Loucy (cell line): ENCODE data around the gene TLCD4.

Source experiments
- H2AFZ ChIP-seq: fragments of 200-600 bp; sonication (generic); 2 replicates; pipeline ENCODE4 v1.6.0; 2016; ENCODE audit warnings: antibody characterized with exemption, mild to moderate bottlenecking, low read length, moderate library complexity
- H3F3A ChIP-seq: fragments of 200-600 bp; 2 replicates; pipeline ENCODE4 v1.6.0; 2016; ENCODE audit warnings: antibody characterized with exemption, low read depth, mild to moderate bottlenecking
- H3K27me3 ChIP-seq: fragments of 200-600 bp; sonication (generic); 2 replicates; pipeline ENCODE4 v1.6.1; 2014; ENCODE audit warnings: low read length, mild to moderate bottlenecking; ENCODE audit not compliant: insufficient read depth, poor library complexity, severe bottlenecking
- H3K36me3 ChIP-seq: fragments of 200-600 bp; sonication (generic); 2 replicates; pipeline ENCODE4 v1.6.1; 2016; ENCODE audit warnings: low read length; ENCODE audit not compliant: insufficient read depth
- H3K4me1 ChIP-seq: fragments of 200-600 bp; sonication (generic); 2 replicates; pipeline ENCODE4 v1.5.1; 2014; ENCODE audit warnings: low read length, mild to moderate bottlenecking; ENCODE audit not compliant: insufficient read depth, poor library complexity, severe bottlenecking
- H3K4me2 ChIP-seq: fragments of 200-600 bp; sonication (generic); 2 replicates; pipeline ENCODE4 v1.6.0; 2014; ENCODE audit warnings: antibody characterized with exemption, low read length, low read depth, mild to moderate bottlenecking; ENCODE audit not compliant: poor library complexity, severe bottlenecking
- H3K4me3 ChIP-seq: fragments of 200-600 bp; sonication (generic); 2 replicates; pipeline ENCODE4 v1.5.1; 2014; ENCODE audit warnings: low read length, mild to moderate bottlenecking, mixed read lengths; ENCODE audit not compliant: poor library complexity, severe bottlenecking
- H3K79me2 ChIP-seq: fragments of 200-600 bp; sonication (generic); 2 replicates; pipeline ENCODE4 v1.6.1; 2014; ENCODE audit warnings: low read length; ENCODE audit not compliant: insufficient read depth
- H3K9ac ChIP-seq: fragments of 200-600 bp; sonication (generic); 2 replicates; pipeline ENCODE4 v1.6.0; 2014; ENCODE audit warnings: mild to moderate bottlenecking, low read depth, low read length, moderate library complexity; ENCODE audit not compliant: poor library complexity, severe bottlenecking
- H3K9me2 ChIP-seq: fragments of 200-600 bp; sonication (generic); replicated peaks from 2 replicates; pipeline ENCODE4 v1.6.1; 2016; ENCODE audit warnings: low read depth, low read length, mixed read lengths
- H3K9me3 ChIP-seq: fragments of 200-600 bp; sonication (generic); 2 replicates; pipeline ENCODE4 v1.6.1; 2014; ENCODE audit warnings: mild to moderate bottlenecking, antibody characterized with exemption, low read length, low read depth; ENCODE audit not compliant: insufficient read depth
- H4K20me1 ChIP-seq: fragments of 200-600 bp; sonication (generic); 2 replicates; pipeline ENCODE4 v1.6.0; 2014; ENCODE audit warnings: antibody characterized with exemption, low read length, mild to moderate bottlenecking; ENCODE audit not compliant: insufficient read depth, poor library complexity, severe bottlenecking
- EZH2phosphoT487 ChIP-seq: fragments of 200-600 bp; IDR thresholded peaks from 2 replicates; pipeline ENCODE4 v1.6.1; 2018; ENCODE audit warnings: antibody characterized with exemption, mild to moderate bottlenecking, moderate library complexity, borderline replicate concordance
- TF ChIP-seq, protein P1 (sequence below): fragments of 200-600 bp; sonication (generic); conservative IDR thresholded peaks from 2 replicates; pipeline ENCODE4 v1.5.1; 2014; ENCODE audit warnings: mild to moderate bottlenecking, antibody characterized with exemption, low read length

TLCD4 gene

DNA sequence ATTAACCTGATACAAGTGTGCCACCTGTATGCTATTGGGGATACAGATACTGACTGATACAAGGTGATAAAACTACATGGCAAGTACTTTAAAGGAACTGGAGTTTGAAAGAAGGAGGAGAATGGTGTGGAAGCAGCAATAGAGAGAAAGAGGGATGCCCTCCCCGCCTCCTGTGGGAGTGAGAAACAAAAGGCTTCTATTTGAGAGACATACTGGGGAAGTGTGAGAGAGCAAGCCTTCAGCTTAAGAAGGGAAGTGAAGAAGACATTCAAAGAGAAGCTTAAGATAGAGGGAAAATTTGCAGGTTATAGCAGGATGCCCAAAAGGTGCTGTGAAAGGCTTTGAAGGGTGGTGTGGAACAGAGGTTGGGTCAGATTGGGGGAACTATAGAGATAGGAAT is 36.7 kb upstream of the TLCD4 start:
- no peaks in the 10 kb centered on the region for H3K4me1 ChIP-seq
- H3K27me3 ChIP-seq = peaks cover 21% of the 10 kb centered on the region
- H3K4me3 ChIP-seq = no peak overlapping the region
- H4K20me1 ChIP-seq = no peaks in the 10 kb centered on the region
- no peaks in the 10 kb centered on the region for H3K79me2 ChIP-seq
- no peak overlapping the region for H3K4me2 ChIP-seq
- H3F3A ChIP-seq = no peaks in the 10 kb centered on the region
- H3K36me3 ChIP-seq = no peaks in the 10 kb centered on the region
- no peak overlapping the region for H2AFZ ChIP-seq
- no peak overlapping the region for H3K9ac ChIP-seq
- no peaks in the 10 kb centered on the region for H3K9me3 ChIP-seq
- no peak for TF ChIP-seq EZH2phosphoT487
- TF ChIP-seq, protein P1, sequence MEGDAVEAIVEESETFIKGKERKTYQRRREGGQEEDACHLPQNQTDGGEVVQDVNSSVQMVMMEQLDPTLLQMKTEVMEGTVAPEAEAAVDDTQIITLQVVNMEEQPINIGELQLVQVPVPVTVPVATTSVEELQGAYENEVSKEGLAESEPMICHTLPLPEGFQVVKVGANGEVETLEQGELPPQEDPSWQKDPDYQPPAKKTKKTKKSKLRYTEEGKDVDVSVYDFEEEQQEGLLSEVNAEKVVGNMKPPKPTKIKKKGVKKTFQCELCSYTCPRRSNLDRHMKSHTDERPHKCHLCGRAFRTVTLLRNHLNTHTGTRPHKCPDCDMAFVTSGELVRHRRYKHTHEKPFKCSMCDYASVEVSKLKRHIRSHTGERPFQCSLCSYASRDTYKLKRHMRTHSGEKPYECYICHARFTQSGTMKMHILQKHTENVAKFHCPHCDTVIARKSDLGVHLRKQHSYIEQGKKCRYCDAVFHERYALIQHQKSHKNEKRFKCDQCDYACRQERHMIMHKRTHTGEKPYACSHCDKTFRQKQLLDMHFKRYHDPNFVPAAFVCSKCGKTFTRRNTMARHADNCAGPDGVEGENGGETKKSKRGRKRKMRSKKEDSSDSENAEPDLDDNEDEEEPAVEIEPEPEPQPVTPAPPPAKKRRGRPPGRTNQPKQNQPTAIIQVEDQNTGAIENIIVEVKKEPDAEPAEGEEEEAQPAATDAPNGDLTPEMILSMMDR = no peak
- H3K9me2 ChIP-seq = no peaks in the 10 kb centered on the region

DNA sequence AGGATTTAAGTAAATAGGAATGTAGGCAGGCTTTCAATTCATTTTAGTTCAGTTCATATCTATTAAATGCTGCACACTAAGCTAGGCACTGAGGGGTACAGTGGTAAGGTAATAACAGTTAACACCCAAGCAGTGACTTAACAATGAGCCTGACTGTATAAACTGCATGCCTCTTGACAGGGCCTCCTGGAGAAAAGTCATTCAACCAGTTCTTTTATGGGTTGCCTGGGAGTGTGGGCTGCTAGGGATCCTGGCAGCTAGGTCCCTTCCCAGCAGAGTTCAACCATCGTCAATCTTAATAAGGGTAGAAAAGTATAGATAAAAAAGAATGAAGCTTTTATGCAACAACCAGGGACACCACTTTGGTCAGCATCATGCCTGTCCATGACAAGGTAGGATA is 36.3 kb upstream of the TLCD4 start:
- no peak overlapping the region for H3K4me3 ChIP-seq
- H4K20me1 ChIP-seq = no peaks in the 10 kb centered on the region
- H3K4me1 ChIP-seq = no peaks in the 10 kb centered on the region
- H3K9me3 ChIP-seq = no peaks in the 10 kb centered on the region
- H2AFZ ChIP-seq = no peak overlapping the region
- H3K79me2 ChIP-seq = no peaks in the 10 kb centered on the region
- peaks cover 21% of the 10 kb centered on the region for H3K27me3 ChIP-seq
- no peak for TF ChIP-seq EZH2phosphoT487
- TF ChIP-seq, protein P1 = no peak
- no peak overlapping the region for H3K9ac ChIP-seq
- H3F3A ChIP-seq = no peaks in the 10 kb centered on the region
- no peaks in the 10 kb centered on the region for H3K36me3 ChIP-seq
- no peaks in the 10 kb centered on the region for H3K9me2 ChIP-seq
- no peak overlapping the region for H3K4me2 ChIP-seq

DNA sequence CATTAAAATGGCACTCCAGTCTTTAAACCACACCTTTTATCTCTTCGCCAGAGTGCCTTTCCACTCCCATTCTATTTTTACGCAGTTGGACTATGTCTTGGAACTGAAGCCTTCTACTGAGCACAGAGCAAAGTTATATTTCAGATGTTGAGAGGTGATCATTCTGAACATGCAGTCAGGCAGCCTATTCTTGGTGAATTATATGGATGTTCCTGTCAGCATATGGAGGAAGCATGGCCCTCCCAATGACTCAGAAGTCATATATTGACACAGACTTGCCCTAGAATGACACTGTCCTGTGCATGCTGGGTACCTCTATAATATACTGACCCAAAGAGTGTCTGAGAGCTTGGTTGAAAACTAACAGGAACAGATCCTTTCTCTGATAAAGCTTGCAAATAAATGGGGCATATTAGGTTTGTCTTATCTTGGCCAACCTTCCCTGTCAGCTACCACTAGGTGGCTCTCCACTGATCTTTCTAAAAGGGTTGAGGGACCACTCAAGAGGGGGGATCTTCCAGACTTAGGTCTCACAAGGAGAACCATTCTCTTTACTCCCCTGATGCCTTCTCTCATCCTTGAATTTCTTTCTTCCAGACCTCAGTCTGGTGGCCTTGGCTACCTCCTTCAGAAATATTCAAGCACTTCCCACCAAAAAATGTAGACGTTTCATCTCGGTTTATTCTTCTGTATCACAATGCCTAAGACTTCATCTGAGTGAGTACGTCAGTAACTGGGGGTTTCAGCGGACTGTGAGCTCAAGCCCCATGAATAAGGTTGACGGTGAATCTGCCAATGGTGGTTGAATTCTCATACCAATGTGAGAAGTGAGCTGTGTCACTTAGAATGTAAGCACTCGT is 32.6 kb upstream of the TLCD4 start:
- H3K9me3 ChIP-seq = no peaks in the 10 kb centered on the region
- H3K4me1 ChIP-seq = no peaks in the 10 kb centered on the region
- no peak overlapping the region for H3K4me3 ChIP-seq
- H2AFZ ChIP-seq = peak overlapping the region; percentile 17; the same call in 1 of the 2 replicates
- H3K9me2 ChIP-seq = no peaks in the 10 kb centered on the region
- no peaks in the 10 kb centered on the region for H3F3A ChIP-seq
- no peaks in the 10 kb centered on the region for H3K79me2 ChIP-seq
- no peak overlapping the region for H3K9ac ChIP-seq
- no peak for TF ChIP-seq EZH2phosphoT487
- TF ChIP-seq, protein P1 = peak; percentile 89
- H3K4me2 ChIP-seq = no peak overlapping the region
- peaks cover 13% of the 10 kb centered on the region for H3K27me3 ChIP-seq
- no peaks in the 10 kb centered on the region for H4K20me1 ChIP-seq
- no peaks in the 10 kb centered on the region for H3K36me3 ChIP-seq
